ENCODE measurements around the gene EFHD1. TPM values are rescaled to one million over a fixed set of nuclear protein-coding genes. Genes with fewer than 3 reads are reported as not detected.

Gene EFHD1
- total RNA-seq, 1 donor from 2014 or later = 175 TPM

DNA sequence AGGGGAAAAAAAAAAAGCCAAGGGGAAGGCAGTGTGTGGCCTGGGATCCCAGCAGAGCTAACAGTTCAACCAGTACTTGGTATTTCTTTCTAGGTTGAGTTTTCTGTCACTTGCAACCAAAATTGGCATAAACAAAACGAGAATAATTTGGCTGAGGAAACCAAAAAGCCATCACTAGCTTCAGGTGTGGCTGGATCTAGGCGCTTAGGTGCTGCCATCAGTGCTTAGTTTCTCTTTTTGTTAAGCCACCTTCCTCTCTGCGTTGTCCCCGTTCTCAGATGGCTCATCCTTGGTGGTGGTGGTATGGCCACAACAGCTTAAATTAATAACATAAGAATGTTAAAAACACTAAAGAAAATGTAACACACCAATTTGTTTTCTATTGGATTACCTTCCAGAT, 2.4 kb downstream of the EFHD1 start:
- Mint-ChIP-seq H3K27ac (ENCODE audit: unreplicated experiment) (no peak overlapping the region), H3K9me3 (ENCODE audit: low read depth) (no peaks in the 10 kb centered on the region), H3K36me3 (ENCODE audit: low read depth) (peaks cover 1% of the 10 kb centered on the region), H3K27me3 (ENCODE audit: low read depth) (no peaks in the 10 kb centered on the region), H3K4me1 (ENCODE audit: low read depth) (peaks cover 49% of the 10 kb centered on the region), H3K4me3 (ENCODE audit: unreplicated experiment) (peak overlapping the region; percentile 90)
- no peak for DNase-seq (ENCODE audit: low spot score)
- TF ChIP-seq, protein P1, sequence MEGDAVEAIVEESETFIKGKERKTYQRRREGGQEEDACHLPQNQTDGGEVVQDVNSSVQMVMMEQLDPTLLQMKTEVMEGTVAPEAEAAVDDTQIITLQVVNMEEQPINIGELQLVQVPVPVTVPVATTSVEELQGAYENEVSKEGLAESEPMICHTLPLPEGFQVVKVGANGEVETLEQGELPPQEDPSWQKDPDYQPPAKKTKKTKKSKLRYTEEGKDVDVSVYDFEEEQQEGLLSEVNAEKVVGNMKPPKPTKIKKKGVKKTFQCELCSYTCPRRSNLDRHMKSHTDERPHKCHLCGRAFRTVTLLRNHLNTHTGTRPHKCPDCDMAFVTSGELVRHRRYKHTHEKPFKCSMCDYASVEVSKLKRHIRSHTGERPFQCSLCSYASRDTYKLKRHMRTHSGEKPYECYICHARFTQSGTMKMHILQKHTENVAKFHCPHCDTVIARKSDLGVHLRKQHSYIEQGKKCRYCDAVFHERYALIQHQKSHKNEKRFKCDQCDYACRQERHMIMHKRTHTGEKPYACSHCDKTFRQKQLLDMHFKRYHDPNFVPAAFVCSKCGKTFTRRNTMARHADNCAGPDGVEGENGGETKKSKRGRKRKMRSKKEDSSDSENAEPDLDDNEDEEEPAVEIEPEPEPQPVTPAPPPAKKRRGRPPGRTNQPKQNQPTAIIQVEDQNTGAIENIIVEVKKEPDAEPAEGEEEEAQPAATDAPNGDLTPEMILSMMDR (IDR thresholded peaks at IDR 0.05) = no peak

DNA sequence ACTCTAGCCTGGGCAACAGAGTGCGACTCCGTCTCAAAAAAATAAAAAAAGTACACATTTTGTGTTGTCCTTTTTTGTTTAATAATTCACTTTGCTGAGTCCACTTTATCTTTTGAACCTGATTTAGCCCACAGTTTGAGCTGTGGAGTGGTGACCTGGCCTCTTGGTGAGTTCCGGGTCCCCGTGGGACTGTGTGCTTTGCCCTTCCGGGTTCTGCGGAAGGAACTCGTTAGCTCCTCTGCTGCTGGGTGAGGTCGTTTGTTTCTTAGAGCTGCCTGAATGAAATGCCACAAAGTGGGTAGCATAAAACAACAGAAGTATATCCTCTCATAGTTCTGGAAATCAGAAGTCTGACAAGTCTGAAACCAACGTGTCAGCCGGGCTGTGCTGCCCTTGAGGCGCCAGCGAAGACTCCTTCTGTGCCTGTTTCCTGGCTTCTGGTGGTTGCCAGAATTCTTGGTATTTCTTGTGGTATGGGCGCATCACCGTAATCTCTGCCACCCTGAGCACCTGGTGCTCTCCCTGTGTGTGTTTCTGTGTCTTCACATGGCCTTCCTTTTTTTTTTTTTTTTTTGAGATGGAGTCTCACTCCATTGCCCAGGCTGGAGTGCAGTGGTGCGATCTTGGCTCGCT, 3.5 kb downstream of the EFHD1 start:
- no peak for DNase-seq (ENCODE audit: low spot score)
- H3K4me3 Mint-ChIP-seq (ENCODE audit: unreplicated experiment) = peak overlapping the region; percentile 35
- H3K27me3 Mint-ChIP-seq (ENCODE audit: low read depth) = no peaks in the 10 kb centered on the region
- H3K36me3 Mint-ChIP-seq (ENCODE audit: low read depth) = peaks cover 1% of the 10 kb centered on the region
- no peaks in the 10 kb centered on the region for H3K9me3 Mint-ChIP-seq (ENCODE audit: low read depth)
- H3K27ac Mint-ChIP-seq (ENCODE audit: unreplicated experiment) = peak overlapping the region; percentile 68
- H3K4me1 Mint-ChIP-seq (ENCODE audit: low read depth) = peaks cover 49% of the 10 kb centered on the region
- TF ChIP-seq, protein P1 (IDR thresholded peaks at IDR 0.05) = no peak

DNA sequence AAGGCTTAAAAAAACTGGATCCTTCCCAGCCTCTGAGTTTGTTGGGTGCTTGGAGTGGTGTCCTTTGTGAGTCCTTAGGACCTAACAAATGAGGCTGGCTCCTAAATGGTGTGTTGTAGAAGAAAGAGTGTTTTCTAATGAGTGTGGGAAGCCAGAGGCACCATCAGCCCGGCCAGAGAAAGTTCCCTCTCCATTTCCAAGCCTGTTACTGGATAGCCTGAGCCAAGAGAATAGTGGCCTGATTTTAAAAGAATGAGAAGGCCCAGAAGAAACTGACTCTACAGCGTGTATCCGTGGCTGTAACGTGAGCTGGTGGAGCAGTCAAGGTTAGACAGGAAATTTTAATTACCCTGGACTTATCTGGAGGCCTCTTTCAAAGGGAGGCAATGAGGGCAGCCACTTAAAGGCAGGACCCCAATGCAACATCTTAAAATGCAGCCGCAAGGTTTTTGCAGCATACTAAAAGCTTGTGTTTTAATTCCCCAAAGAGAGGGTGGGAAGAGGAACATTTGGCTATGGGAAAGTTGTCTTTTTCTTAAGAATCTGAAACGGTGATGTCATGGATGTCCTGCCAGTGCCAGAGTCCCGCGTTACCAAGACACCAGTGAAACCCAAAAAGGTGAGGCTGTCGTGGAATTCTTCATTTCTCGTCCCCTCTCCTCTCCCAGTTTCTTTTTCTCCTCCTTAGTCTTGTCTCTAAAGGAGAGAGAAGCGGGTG, 4.6 kb downstream of the EFHD1 start:
- Mint-ChIP-seq H3K4me1 (ENCODE audit: low read depth) (peaks cover 48% of the 10 kb centered on the region), H3K36me3 (ENCODE audit: low read depth) (peaks cover 1% of the 10 kb centered on the region), H3K9me3 (ENCODE audit: low read depth) (no peaks in the 10 kb centered on the region), H3K27me3 (ENCODE audit: low read depth) (no peaks in the 10 kb centered on the region), H3K4me3 (ENCODE audit: unreplicated experiment) (no peak overlapping the region), H3K27ac (ENCODE audit: unreplicated experiment) (peak overlapping the region; percentile 68)
- TF ChIP-seq, protein P1 (IDR thresholded peaks at IDR 0.05) = no peak
- DNase-seq (ENCODE audit: low spot score) = no peak

DNA sequence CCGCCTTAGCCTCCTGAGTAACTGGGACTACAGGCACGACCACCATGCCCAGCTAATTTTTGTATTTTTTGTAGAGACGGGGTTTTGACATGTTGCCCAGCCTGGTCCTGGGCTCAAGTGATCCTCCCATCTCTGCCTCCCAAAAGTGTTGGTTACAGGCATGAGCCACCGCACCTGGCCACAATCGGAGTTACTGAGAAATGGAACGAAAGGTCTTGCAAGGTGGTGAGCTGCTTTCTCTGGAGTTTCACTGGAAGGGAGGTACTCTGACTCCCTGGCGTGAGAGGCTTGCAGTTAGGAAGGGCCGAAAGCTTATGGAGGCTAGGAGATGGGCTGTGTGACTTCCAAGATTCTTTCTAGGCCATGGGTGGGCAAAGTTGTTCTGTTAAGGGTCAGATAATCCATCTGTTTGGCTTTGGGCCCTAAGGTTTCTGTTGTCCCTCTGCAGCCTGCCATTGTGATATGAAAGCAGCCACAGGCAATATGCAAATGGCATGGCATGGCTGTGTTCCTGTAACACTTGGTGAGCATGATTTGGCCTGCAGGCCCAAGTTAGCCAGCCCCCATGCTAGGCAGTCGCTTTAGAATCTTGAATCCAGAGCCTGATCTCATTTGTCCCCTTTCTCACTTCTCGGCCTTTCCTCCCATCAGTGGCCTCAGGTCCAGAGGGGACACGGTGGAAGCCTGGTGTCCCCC, 7.9 kb downstream of the EFHD1 start:
- TF ChIP-seq, protein P1 (IDR thresholded peaks at IDR 0.05) = no peak
- Mint-ChIP-seq H3K36me3 (ENCODE audit: low read depth) (peaks cover 1% of the 10 kb centered on the region), H3K27me3 (ENCODE audit: low read depth) (no peaks in the 10 kb centered on the region), H3K27ac (ENCODE audit: unreplicated experiment) (no peak overlapping the region), H3K9me3 (ENCODE audit: low read depth) (no peaks in the 10 kb centered on the region), H3K4me3 (ENCODE audit: unreplicated experiment) (no peak overlapping the region), H3K4me1 (ENCODE audit: low read depth) (peaks cover 46% of the 10 kb centered on the region)
- DNase-seq (ENCODE audit: low spot score) = no peak

DNA sequence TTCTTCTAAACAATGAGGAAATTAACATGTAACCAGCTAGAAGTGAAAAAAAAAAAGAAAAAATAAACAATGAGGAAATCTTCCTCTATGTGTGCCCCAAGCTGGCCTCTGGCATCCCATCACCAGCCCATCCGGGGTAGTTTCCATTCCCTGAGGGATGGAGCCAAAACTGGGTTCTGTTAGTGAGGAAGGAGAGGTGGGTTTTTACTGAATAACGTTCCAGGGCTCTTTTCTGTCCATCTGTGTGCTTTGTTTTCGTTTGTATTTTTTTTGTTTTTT, 9.7 kb downstream of the EFHD1 start:
- no peak overlapping the region for H3K27ac Mint-ChIP-seq (ENCODE audit: unreplicated experiment)
- H3K36me3 Mint-ChIP-seq (ENCODE audit: low read depth) = no peaks in the 10 kb centered on the region
- no peaks in the 10 kb centered on the region for H3K9me3 Mint-ChIP-seq (ENCODE audit: low read depth)
- no peaks in the 10 kb centered on the region for H3K27me3 Mint-ChIP-seq (ENCODE audit: low read depth)
- TF ChIP-seq, protein P1 (IDR thresholded peaks at IDR 0.05) = no peak
- H3K4me1 Mint-ChIP-seq (ENCODE audit: low read depth) = peaks cover 46% of the 10 kb centered on the region
- H3K4me3 Mint-ChIP-seq (ENCODE audit: unreplicated experiment) = no peak overlapping the region
- no peak for DNase-seq (ENCODE audit: low spot score)
